Psoas muscle (tissue), 8 donors: ENCODE measurements around the gene CEP85L. TPM values are rescaled to one million over a fixed set of nuclear protein-coding genes. Genes with fewer than 3 reads are reported as not detected.

Source experiments
- ATAC-seq, 4 donors: fragments of 200-7000 bp; cut with Tn5 transposase; one replicate each; pipeline ENCODE4 v1.9.1; 2020; ENCODE audit warnings: moderate library complexity in 3 of 4, mild to moderate bottlenecking in 2 of 4
- DNase-seq, 2 donors: peaks; one replicate each; pipeline ENCODE4 v3.0.0-alpha.2; 2020
- H3K27ac ChIP-seq: fragments of 200-600 bp; one replicate; pipeline ENCODE4 v1.8.0; 2022
- H3K27me3 ChIP-seq, 3 donors: fragments of 200-600 bp in 1 of 3; one replicate each; pipeline versions ENCODE4 v1.6.1 to v1.8.0; 2013 to 2022; ENCODE audit warnings: low read length in 2 of 3, mild to moderate bottlenecking in 2 of 3, moderate library complexity in 1 of 3; ENCODE audit not compliant: insufficient read depth in 3 of 3
- H3K36me3 ChIP-seq, 2 donors: fragments of 200-600 bp in 1 of 2; one replicate each; pipeline versions ENCODE4 v1.6.1 to v1.8.0; 2013 to 2022; ENCODE audit warnings: low read depth in 1 of 2, mild to moderate bottlenecking in 1 of 2, moderate library complexity in 1 of 2; ENCODE audit not compliant: insufficient read depth in 1 of 2
- H3K4me1 ChIP-seq: fragments of 200-600 bp; one replicate; pipeline ENCODE4 v1.8.0; 2022
- H3K4me3 ChIP-seq: fragments of 200-600 bp; one replicate; pipeline ENCODE4 v1.8.0; 2022; ENCODE audit warnings: mild to moderate bottlenecking
- H3K9me3 ChIP-seq: fragments of 200-600 bp; one replicate; pipeline ENCODE4 v1.8.0; 2022
- WGBS, 3 donors: extraction: QIAGEN DNeasy Blood & Tissue Kit; methylation state at CpG; one replicate each; pipeline versions ENCODE4 v1.1.6 to v1.1.7; 2013; 5-methylcytosine and 5-hydroxymethylcytosine counted together
- intact Hi-C, 2 donors: fragments of 100-400 bp; cut with DNase I; formaldehyde crosslinking; loops; one replicate each; pipeline versions ENCODE4 v1.11.0 to v1.14.2; 2022
- long read RNA-seq, 2 donors: library from polyadenylated mRNA; unstranded; transcript quantifications; one replicate each; pipeline ENCODE4 v2.0.0, GENCODE V29; 2021
- polyA plus RNA-seq, 3 donors: library from polyadenylated mRNA; stranded (reverse); fragments of 200-250 nt; gene quantifications; one replicate each; pipeline ENCODE4 v1.2.3, GENCODE V29; 2013
- total RNA-seq, 4 donors: library from RNA; stranded (reverse); fragmentation: NEBNext Ultra II Directional in 2 of 4; extraction: Animal tissue kit (Norgen Biotek cat#: 25700) in 2 of 4; gene quantifications; one replicate each; pipeline versions ENCODE4 v1.2.1 to v1.2.4, GENCODE V29; 2021 to 2023
- TF ChIP-seq, protein P1 (sequence below): fragments of 200-600 bp; IDR thresholded peaks from one replicate; pipeline ENCODE4 v1.8.0; 2022; ENCODE audit warnings: antibody characterized with exemption
- donor health status: healthy with polysubstance abuse.
- donor health status: DM: no; HTN: no; CAD: no; lungs with moderate emphysema.
- donor health status: Bipolar disorder and iron deficiency.
- donor health status: healthy.
- donor health status: DM: yes; HTN: yes; CAD: no.
- donor health status: DM: no; HTN: no; CAD: no.
- donor health status: DM: no; HTN: no; CAD: no.
- donor health status: DM: yes; HTN: yes; CAD: no.

The CEP85L gene
- total RNA-seq = 10 to 100 TPM; 18.9 to 25.1 (median 21.9) TPM
- polyA plus RNA-seq = 1 to 10 TPM; 2.3 to 6.9 (median 5.0) TPM
- long read RNA-seq, donor 1, full-length matches to known transcripts = 7 of 17 reads
- long read RNA-seq, donor 1, partial matches to known transcripts = 9 of 17 reads
- long read RNA-seq, donor 1, other reads (novel, unspliced or antisense) = 1 of 17 reads
- long read RNA-seq, donor 2, full-length matches to known transcripts = 18 of 46 reads
- long read RNA-seq, donor 2, partial matches to known transcripts = 23 of 46 reads
- long read RNA-seq, donor 2, other reads (novel, unspliced or antisense) = 5 of 46 reads

- Histone ChIP-seq H3K4me1 (peaks cover 16% of the 10 kb centered on the region), H3K36me3 (no peaks in the 10 kb centered on the region), H3K27me3 (no peaks in the 10 kb centered on the region), H3K27ac (peak within 1 kb of the TSS; percentile 99), H3K9me3 (no peaks in the 10 kb centered on the region), H3K4me3 (peak within 1 kb of the TSS; percentile 97)
- 0 to 1% (median 0%) methylated on average over 35 to 77 of the region's 77 CpGs for WGBS, 3 donors
- intact Hi-C loops = loop anchor here (5.0 to 10.0 kb wide), 2 partner anchors 56 to 123 kb away; no protein-coding TSS in a partner anchor
- ATAC-seq (peak; percentile 95 to 97 (median 96)), DNase-seq (peak; percentile 94 to 96)
- TF ChIP-seq, protein P1, sequence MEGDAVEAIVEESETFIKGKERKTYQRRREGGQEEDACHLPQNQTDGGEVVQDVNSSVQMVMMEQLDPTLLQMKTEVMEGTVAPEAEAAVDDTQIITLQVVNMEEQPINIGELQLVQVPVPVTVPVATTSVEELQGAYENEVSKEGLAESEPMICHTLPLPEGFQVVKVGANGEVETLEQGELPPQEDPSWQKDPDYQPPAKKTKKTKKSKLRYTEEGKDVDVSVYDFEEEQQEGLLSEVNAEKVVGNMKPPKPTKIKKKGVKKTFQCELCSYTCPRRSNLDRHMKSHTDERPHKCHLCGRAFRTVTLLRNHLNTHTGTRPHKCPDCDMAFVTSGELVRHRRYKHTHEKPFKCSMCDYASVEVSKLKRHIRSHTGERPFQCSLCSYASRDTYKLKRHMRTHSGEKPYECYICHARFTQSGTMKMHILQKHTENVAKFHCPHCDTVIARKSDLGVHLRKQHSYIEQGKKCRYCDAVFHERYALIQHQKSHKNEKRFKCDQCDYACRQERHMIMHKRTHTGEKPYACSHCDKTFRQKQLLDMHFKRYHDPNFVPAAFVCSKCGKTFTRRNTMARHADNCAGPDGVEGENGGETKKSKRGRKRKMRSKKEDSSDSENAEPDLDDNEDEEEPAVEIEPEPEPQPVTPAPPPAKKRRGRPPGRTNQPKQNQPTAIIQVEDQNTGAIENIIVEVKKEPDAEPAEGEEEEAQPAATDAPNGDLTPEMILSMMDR = no peak
Measured at GRCh38 chr6:118651282-118652050, at the start of gene CEP85L. CEP85L (minus strand) TSS chr6:118651591; CDS start chr6:118651269, 322 bp downstream.

DNA sequence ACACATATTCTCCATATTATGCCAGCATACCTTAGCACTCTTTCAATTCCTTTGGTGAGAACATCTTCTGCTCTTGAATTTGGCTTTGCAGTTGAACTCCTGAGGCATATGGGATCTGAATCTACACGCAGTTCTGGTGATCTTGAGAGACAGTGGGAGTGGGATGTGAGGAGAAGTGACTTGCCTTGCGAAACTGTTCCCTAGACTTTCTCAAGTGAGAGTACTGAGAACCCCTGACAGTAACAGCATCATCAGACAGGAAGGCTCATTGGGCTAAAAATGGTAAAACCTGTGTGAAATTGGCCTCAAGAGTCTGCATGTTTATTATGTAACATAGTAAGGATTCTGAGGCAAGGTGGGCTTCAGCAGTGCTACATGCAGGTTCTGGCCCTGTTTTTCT lies 49.1 kb upstream of the CEP85L start:
- Histone ChIP-seq H3K4me3 (no peak overlapping the region), H3K36me3 (no peaks in the 10 kb centered on the region), H3K9me3 (no peaks in the 10 kb centered on the region), H3K27ac (no peak overlapping the region), H3K4me1 (peaks cover 34% of the 10 kb centered on the region), H3K27me3 (no peaks in the 10 kb centered on the region)
- no peak for ATAC-seq
- intact Hi-C loops = no loop called here
- TF ChIP-seq, protein P1 = no peak
- no peak for DNase-seq
- 91 to 95% (median 93%) methylated on average over 2 of the region's 2 CpGs for WGBS, 3 donors

GRCh38 chr6:118697554-118697953 lies 46.2 kb upstream of the CEP85L start:
- TF ChIP-seq, protein P1 = peak; percentile 20
- WGBS, 3 donors = 16 to 42% (median 27%) methylated on average over 3 of the region's 3 CpGs
- H3K9me3 ChIP-seq = no peaks in the 10 kb centered on the region
- intact Hi-C loops = no loop called here
- H3K27ac ChIP-seq = peak overlapping the region; percentile 32
- no peak overlapping the region for H3K4me3 ChIP-seq
- ATAC-seq = peak in 3 of 4 donors; percentile 54 to 68 (median 55)
- no peaks in the 10 kb centered on the region for H3K36me3 ChIP-seq
- DNase-seq = peak in 1 of 2 donors; percentile 36
- H3K27me3 ChIP-seq = no peaks in the 10 kb centered on the region
- H3K4me1 ChIP-seq = peaks cover 35% of the 10 kb centered on the region

- Histone ChIP-seq H3K27ac (peak overlapping the region; percentile 32), H3K9me3 (no peaks in the 10 kb centered on the region), H3K4me1 (peaks cover 35% of the 10 kb centered on the region), H3K36me3 (no peaks in the 10 kb centered on the region), H3K27me3 (no peaks in the 10 kb centered on the region), H3K4me3 (no peak overlapping the region)
- 31 to 43% (median 33%) methylated on average over 1 of the region's 1 CpG for WGBS, 3 donors
- DNase-seq = peak in 1 of 2 donors; percentile 72
- peak; percentile 84 to 95 (median 94) for ATAC-seq
- TF ChIP-seq, protein P1 = no peak
- intact Hi-C loops = no loop called here
Measured at GRCh38 chr6:118696271-118696670, 44.9 kb upstream of the CEP85L start.
